Colonic mucosa (tissue), 4 donors: Measurements from ENCODE around the gene GALNT15. TPM values are rescaled to one million over a fixed set of nuclear protein-coding genes. Genes with fewer than 3 reads are reported as not detected.

Experiments
- DNase-seq: peaks from one replicate; pipeline ENCODE4 v3.0.0-alpha.2; 2020
- H3K27ac ChIP-seq: fragments of 200-600 bp; one replicate; pipeline ENCODE4 v1.8.0; 2021
- H3K27me3 ChIP-seq: fragments of 200-600 bp; one replicate; pipeline ENCODE4 v1.8.0; 2021
- H3K36me3 ChIP-seq: fragments of 200-600 bp; one replicate; pipeline ENCODE4 v1.8.0; 2021
- H3K4me1 ChIP-seq: fragments of 200-600 bp; one replicate; pipeline ENCODE4 v1.8.0; 2021; ENCODE audit warnings: mild to moderate bottlenecking
- H3K4me3 ChIP-seq: fragments of 200-600 bp; one replicate; pipeline ENCODE4 v1.8.0; 2021
- H3K9ac ChIP-seq, 2 donors: one replicate each; pipeline ENCODE4 v1.7.0; 2013; ENCODE audit warnings: control low read depth in 2 of 2, low read depth in 2 of 2, low read length in 2 of 2
- H3K9me3 ChIP-seq: fragments of 200-600 bp; one replicate; pipeline ENCODE4 v1.8.0; 2021
- intact Hi-C: fragments of 100-400 bp; cut with DNase I; formaldehyde crosslinking; loops from one replicate; pipeline ENCODE4 v1.14.1; 2022
- total RNA-seq, 2 donors: library from RNA; stranded (reverse); fragmentation: NEBNext Ultra II Directional in 1 of 2; extraction: Animal tissue kit (Norgen Biotek cat#: 25700) in 1 of 2; gene quantifications; one replicate each; pipeline ENCODE4 v1.2.1, GENCODE V29; 2021
- TF ChIP-seq, protein P1 (sequence below): fragments of 200-600 bp; IDR thresholded peaks from one replicate; pipeline ENCODE4 v1.8.0; 2022; ENCODE audit warnings: antibody characterized with exemption, mild to moderate bottlenecking
- donor health status: healthy.
- donor health status: DM: no; HTN: no; CAD: no.
- donor health status: DM: no; HTN: no; CAD: no.

The GALNT15 gene
- total RNA-seq, 2 donors from 2014 or later, result 2.1 to 4.5 TPM

DNA sequence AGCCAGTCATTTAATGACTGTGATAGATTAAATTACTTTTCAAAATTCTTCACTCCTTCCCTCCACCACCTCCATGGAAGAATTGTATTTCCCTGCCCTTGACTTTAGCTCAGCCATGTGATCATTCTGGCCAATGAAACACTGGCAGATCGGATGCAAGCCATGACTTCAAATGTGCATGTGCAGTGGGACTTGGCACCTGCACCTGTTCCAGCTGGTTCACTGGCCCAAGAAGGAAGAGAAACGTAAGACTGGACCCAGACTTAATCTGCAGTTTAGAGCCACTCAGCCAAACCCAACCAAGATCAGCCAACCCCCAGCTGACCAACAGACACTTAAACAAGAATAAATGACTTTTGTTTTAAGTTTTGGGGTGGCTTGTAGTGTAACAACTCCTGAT lies 78.5 kb downstream of the GALNT15 start:
- Histone ChIP-seq H3K4me1 (no peaks in the 10 kb centered on the region), H3K36me3 (no peaks in the 10 kb centered on the region), H3K9me3 (no peaks in the 10 kb centered on the region), H3K27me3 (no peaks in the 10 kb centered on the region), H3K27ac (no peak overlapping the region), H3K4me3 (no peak overlapping the region), H3K9ac (no peak overlapping the region)
- intact Hi-C loops, result no loop called here
- DNase-seq, result no peak
- TF ChIP-seq, protein P1, sequence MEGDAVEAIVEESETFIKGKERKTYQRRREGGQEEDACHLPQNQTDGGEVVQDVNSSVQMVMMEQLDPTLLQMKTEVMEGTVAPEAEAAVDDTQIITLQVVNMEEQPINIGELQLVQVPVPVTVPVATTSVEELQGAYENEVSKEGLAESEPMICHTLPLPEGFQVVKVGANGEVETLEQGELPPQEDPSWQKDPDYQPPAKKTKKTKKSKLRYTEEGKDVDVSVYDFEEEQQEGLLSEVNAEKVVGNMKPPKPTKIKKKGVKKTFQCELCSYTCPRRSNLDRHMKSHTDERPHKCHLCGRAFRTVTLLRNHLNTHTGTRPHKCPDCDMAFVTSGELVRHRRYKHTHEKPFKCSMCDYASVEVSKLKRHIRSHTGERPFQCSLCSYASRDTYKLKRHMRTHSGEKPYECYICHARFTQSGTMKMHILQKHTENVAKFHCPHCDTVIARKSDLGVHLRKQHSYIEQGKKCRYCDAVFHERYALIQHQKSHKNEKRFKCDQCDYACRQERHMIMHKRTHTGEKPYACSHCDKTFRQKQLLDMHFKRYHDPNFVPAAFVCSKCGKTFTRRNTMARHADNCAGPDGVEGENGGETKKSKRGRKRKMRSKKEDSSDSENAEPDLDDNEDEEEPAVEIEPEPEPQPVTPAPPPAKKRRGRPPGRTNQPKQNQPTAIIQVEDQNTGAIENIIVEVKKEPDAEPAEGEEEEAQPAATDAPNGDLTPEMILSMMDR, result no peak

DNA sequence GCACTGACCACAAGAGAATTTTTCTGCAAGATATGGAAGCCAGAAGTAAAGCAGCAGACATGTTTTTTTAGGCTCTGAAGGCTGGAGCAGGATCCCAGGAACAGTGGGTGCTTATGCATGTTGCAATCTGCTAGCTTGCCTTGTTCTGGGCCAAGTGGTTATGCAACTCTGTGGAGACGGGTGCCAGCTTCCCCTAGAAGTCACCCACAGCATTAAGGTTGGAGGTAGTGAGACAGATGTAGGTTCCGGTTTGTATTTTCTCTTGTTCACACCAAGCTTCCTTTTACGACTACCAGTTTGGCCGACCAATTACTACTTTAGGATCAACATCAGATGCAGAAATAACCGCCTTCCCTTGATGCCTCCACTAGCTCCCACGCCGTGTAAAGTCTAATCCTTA lies 79.1 kb downstream of the GALNT15 start:
- H3K4me3 ChIP-seq, result no peak overlapping the region
- H3K36me3 ChIP-seq, result no peaks in the 10 kb centered on the region
- H3K27ac ChIP-seq, result no peak overlapping the region
- H3K9ac ChIP-seq, result no peak overlapping the region
- DNase-seq, result no peak
- intact Hi-C loops, result no loop called here
- TF ChIP-seq, protein P1, result no peak
- H3K9me3 ChIP-seq, result no peaks in the 10 kb centered on the region
- no peaks in the 10 kb centered on the region for H3K27me3 ChIP-seq
- H3K4me1 ChIP-seq, result no peaks in the 10 kb centered on the region

DNA sequence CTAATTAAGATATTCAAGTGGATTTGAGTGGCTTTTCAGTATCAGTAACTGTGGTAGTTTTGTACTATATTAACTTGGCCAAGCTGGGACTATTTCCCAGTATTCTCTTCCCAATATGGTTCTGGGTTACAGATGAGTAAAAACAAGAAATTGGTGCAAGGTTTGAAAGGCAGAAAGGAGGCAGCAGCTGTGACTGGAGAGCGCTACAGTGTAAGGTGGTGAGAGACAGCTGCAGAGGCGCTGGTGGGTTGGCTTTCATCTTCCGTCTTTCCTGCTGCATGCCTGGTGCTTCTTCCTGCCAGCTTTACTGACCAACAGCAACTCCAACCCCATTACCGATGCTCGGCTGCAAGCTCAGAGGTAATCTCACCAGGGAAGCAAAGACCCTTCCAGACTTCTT lies 80.4 kb downstream of the GALNT15 start:
- Histone ChIP-seq H3K9me3 (no peaks in the 10 kb centered on the region), H3K4me3 (no peak overlapping the region), H3K27ac (no peak overlapping the region), H3K36me3 (no peaks in the 10 kb centered on the region), H3K9ac (no peak overlapping the region), H3K4me1 (no peaks in the 10 kb centered on the region), H3K27me3 (no peaks in the 10 kb centered on the region)
- no peak for DNase-seq
- intact Hi-C loops, result no loop called here
- TF ChIP-seq, protein P1, result no peak

DNA sequence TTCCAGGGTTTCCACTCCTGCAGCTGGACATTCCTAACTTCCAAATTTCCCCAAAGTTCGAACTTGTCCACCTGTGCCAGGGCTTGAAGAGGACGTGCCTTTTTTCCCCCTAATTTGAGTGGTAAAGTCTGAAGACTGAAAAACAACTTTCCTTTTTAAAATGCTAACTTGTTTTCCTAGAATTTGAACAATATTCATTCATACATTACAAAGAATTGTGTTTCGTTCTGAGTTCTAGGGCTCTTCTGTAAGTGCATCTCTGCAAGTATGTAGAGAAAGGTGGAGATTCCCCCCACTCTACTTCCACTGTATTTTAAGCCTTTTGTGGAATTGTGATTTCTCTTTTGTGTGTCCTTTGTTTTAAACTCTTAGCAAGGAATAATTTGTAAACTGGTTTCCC lies 80.8 kb downstream of the GALNT15 start:
- H3K27ac ChIP-seq, result no peak overlapping the region
- DNase-seq, result no peak
- intact Hi-C loops, result no loop called here
- no peaks in the 10 kb centered on the region for H3K27me3 ChIP-seq
- TF ChIP-seq, protein P1, result no peak
- no peak overlapping the region for H3K4me3 ChIP-seq
- H3K36me3 ChIP-seq, result no peaks in the 10 kb centered on the region
- H3K9me3 ChIP-seq, result no peaks in the 10 kb centered on the region
- H3K4me1 ChIP-seq, result no peaks in the 10 kb centered on the region
- no peak overlapping the region for H3K9ac ChIP-seq

DNA sequence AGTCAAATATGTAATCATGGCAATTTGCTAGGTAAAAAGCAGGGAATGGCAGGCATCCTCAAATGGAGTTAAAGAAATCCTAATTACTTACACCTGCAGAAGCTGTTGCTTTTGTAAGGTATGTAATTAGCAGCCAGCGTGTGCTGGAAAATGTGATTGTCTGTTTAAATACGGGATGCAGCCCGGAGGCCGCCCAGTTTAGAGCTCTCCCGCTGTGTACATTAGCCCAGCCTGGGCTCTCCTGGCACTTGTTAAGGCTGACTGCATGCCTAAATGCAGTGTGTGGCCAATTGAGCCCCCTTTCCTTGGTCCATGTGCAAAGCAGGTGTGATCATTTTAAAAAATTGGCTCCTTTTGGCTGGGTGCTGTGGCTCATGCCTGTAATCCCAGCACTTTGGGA lies 81.2 kb downstream of the GALNT15 start:
- Histone ChIP-seq H3K4me1 (no peaks in the 10 kb centered on the region), H3K4me3 (no peak overlapping the region), H3K27ac (no peak overlapping the region), H3K27me3 (no peaks in the 10 kb centered on the region), H3K9ac (no peak overlapping the region), H3K36me3 (no peaks in the 10 kb centered on the region), H3K9me3 (no peaks in the 10 kb centered on the region)
- intact Hi-C loops, result no loop called here
- TF ChIP-seq, protein P1, result no peak
- DNase-seq, result no peak

DNA sequence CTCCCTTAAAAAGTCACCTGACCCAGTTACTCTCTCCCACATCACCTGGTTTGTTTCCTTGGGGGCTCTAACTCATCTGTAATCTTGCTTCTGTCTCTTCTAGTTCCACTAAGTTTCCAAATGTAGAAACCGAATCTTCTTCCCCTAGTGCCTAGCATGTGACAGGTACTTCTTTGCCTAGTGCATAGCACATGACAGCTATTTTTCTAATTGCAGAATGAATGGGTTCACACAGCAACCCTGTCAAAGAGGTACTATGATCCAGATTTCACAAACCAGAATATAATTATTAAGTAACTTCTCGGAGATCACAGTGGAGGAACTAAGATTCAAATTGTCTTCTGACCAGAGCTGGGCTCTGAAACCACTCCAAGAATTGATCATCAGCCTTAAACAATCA lies 82.8 kb downstream of the GALNT15 start:
- Histone ChIP-seq H3K27me3 (no peaks in the 10 kb centered on the region), H3K36me3 (no peaks in the 10 kb centered on the region), H3K4me1 (no peaks in the 10 kb centered on the region), H3K4me3 (no peak overlapping the region), H3K9ac (no peak overlapping the region), H3K27ac (no peak overlapping the region), H3K9me3 (no peaks in the 10 kb centered on the region)
- TF ChIP-seq, protein P1, result no peak
- no peak for DNase-seq
- intact Hi-C loops, result no loop called here
